GM19372 (cell line): ENCODE results near the gene KRT34.
"Not testable (repeated sequence)": the region's sequence is repeated elsewhere in the genome, so short reads cannot be mapped to it uniquely, and the experiment has no call there.

ENCODE experiments used
- ATAC-seq: cut with Tn5 transposase; IDR thresholded peaks from one replicate; pipeline ENCODE4 v1.9.1; 2021; ENCODE audit warnings: mild to moderate bottlenecking, low read depth, moderate library complexity; ENCODE audit not compliant: unreplicated experiment

The KRT34 gene

DNA sequence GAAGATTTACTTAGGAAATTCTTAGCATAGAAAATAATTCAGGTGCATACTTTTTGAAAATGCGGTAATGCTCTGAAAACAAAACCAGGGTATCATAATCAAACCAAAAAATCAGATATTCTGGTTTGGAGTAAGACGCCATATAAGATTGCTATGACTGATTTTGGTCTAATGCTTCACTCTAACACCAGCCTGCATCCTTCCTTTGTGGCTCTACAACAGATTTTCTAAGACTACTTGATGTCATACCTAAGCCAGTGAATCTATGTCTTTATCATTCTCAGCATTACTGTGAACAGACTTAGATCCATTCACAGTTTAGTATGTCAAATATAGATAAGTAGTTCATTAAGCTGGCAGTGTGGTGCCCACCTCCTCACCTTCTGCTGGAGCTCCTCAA, 13.1 kb downstream of the KRT34 start:
- no peak for ATAC-seq

DNA sequence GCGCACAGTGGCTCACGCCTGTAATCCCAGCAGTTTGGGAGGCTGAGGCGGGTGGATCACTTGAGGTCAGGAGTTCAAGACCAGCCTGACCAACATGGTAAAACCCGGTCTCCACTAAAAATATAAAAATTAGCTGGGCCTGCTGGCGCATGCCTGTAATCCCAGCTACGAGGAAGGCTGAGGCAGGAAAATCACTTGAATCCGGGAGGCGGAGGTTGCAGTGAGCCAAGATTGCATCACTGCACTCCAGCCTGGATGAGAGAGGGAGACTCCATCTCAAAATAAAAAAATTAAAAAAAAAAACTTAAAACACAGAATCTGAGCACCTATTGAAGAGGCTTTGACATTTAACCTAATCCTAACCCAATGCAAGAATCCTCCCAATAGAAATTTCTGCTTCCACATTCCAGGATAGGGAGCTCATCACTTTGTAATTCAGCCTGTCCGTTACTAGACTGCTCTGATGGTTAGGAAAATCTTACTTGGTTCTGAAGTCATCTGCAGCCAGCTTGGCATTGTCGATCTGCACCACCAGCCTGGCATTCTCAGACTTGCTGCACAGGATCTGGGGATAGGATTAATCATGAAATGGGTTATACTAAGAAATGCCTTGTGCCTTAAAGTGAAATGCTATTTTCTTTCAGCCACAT, 14.6 kb downstream of the KRT34 start:
- no peak for ATAC-seq

DNA sequence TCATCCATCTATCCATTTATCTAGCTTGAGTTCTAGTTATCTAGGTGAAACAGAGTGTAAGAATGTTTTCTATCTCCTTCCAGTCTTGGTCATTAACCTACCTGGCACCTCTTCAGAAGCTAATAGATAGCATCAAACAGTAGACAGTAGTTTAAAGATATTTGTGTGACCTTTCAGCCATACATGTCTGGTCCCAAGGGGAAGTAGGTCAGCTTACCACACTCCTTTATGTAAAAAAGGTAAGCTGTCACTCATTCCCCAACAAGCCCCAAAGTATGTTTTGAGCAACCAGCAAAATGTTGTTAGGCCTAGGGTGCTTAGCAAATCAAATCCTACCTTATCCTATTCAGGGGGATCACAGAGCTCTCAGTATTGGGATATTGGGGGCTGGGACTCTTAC, 16.0 kb downstream of the KRT34 start:
- ATAC-seq = no peak

DNA sequence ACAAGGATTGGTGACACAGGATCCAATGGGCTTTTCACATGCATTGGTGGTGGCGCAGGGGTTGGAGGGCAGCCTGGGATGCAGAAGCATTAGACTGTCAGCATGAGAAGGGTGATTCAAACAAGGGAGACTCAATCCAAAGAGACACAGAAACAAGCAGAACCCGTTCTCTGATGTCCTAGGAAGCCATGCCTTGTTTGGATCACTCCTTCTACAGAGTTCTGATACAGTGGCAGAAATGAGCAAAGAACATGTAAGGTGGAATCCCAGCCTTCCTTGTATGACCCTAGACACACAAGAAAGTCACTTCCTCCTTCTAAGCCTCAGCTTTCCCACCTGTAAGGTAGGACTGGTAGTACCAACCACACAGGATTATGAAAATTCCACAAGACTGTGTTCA, 18.2 kb downstream of the KRT34 start:
- ATAC-seq = no peak

DNA sequence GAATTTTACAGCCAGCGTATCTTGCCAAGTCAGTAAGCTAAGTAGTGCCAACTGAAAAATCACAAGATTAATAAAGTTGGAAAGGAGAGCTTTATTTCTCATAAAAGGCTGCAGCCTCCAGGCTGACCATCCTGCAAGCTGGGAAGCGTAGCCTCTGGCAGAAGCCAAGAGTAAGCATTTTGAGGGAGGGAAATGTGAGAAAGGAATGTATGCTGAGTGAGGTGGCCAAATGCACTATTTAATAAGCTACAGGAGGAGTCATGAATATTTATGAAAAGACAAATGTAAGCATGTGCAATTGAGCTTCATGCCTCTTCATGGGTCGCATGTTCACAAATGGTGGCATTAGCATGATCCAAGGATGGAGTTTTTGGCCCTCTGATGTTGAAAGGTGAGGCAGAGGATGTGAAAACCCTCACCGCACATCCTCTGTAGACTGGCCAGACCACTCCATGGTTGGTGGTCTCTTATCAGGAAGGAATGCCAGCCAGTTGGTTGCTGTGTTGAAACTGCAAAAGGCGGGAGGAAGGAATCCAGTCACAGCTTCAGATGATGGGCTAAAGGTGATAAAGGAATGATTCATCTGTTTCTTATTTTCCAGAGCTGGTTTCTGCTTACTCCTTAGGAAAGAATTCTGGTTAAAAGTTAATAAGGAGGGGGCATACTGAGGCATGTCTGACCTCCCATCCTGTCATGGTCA, 21.7 kb downstream of the KRT34 start:
- no peak for ATAC-seq

DNA sequence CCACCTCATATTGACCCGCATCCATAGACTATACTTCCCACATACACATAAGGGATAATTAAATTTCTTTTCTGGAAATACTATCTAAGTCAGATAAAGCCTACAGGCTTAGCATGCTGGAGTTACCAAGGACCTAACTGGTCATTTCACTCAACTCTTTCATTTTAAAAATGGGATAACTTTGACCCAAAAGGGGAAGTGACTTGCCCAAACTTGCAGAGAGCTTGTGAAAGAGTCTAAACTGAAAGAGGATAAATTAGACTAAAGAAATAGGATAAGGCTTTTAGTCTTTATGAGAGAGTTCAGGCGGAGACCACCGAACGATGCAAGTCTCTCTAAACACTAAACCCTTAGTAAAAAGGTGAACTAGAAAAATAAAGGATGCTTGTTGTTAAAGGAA, 27.6 kb downstream of the KRT34 start:
- ATAC-seq = no peak

DNA sequence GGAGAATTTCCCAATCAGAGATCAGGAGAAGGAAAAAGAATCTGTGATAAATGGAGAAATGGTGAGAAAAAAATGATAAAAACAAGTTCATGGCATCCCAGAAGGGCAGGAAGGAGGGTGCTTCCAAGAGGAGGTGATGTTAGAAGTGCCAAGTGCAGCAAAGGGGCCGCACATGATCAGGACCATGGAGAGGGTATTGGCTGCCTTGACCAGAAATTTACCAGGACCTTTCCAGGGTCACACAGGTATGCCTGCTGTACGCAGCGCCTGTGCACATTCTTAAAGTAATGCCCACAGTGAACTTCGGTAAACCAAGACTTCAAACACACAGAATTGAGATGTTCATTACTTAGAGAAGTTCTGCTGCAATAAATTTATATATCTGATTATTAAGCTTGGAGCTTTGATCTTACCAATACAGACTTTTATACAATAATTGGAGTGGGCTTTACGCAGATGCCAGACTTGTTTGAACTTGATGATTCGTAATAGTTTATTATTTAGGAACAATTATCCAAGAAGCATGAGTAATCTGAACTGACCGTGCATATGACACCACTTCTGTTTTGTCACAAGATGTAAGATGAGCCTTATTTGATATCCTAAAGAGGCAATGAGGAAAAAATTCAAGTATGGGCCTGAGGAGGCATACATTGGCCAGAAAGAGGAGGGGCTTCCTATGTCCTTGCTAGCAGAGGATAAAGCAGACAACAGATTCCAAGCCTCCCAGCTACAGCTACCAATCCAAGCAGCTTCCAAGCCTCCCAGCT, 29.3 kb downstream of the KRT34 start:
- no peak for ATAC-seq

DNA sequence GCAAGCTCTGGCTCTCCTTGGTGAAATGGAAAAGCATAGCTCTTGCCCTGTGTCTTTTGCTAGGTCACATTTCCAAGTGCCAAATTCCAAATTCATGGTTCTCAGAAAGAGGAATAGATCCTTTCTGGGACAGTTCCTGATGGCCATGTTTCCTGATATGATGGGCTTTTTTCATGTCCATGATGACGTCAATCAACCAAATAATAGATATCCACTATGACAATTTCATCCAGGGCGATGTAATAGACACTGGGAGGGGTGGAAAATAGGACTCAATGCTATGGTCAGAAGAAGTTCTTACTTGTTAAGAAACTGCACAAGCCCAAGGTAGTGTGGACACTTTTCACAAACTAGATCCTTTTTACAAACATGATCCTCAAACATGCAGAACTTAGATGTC, 30.9 kb downstream of the KRT34 start:
- no peak for ATAC-seq

DNA sequence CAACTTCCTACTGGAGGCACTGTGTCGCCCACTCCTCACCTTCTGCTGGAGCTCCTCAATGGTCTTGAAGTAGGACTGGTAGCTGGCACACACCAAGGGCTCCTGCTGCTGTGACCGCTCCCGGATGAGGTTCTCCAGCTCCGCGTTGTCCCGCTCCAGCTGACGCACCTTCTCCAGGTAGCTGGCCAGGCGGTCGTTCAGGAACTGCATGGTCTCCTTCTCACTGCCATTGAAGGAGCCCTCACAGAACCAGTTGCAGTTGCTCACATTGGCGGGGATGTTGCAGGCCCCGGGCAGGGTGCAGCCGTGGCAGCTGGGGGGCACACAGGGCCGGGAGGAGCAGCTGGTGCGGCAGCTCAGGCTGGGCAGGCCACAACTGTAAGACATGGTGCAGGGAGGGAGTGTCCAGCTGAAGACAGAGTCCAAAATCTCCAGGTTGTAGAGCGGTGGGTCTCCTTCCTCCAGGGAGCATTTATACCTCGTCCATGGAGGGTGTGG, 31.7 kb downstream of the KRT34 start, which contains the start of gene KRT33A:
Gene KRT33A, minus strand, starts transcription at position 448 of the 498 bp plus-strand sequence. Its CDS starts 61 bp downstream, at position 387.
- ATAC-seq = not testable (repeated sequence)

DNA sequence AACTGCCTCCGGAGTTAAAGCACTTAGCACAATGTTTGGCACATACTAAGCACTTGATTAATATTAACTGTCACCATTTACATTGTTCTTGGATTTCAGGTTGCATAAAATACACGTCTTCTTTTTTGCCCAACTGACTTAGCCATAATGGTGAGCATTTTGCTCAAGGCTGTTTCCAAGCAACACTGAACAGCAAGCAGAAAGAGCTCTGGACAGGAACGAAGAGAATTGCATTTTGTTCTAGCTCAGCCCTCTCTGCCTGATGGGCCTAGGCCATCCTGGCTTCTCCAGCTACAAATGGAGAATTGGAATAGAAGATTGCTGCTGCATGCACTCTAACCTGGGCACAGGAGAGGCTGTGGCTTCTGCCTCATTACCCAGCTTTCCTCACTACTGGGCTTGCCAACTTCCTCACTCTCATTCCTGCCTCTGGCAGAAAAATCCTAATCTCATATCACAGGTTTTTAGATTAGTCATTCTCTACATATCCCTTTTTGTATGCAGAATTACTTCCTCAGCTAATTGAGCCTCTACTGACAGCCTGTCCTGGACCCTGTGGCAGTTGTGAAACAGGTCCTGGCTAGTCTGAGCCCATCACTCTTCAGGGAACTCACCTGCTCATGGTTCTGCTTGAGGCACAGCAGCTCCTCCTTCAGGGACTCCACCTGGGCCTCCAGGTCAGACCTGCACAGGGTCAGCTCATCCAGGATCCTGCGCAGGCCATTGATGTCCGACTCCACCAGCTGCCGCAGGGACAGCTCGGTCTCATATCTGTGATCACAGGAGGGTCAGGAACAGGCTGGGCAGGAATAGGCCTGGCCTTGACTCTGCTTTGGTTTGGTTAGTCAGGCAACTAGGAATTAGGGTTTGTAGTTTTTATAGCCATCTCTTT, 34.0 kb downstream of the KRT34 start:
- ATAC-seq = no peak

DNA sequence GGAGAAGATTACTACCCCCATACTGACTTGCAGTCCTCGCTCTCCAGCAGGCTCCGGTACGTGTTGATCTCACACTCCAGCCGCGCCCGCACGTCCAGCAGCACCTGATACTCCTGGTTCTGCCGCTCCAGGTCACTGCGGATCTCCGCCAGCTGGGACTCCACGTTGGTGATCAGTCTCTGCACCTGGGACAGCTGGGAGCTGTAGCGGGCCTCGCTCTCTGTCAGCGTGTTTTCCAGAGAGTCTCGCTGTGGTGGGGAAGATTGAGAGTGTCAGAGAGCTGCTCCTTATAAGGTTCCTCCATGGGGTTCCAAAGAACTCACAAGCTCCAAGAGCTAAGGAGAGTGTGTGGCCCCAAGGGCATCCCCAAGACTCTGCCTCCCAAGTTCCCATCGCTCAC, 35.7 kb downstream of the KRT34 start:
- not testable (repeated sequence) for ATAC-seq

DNA sequence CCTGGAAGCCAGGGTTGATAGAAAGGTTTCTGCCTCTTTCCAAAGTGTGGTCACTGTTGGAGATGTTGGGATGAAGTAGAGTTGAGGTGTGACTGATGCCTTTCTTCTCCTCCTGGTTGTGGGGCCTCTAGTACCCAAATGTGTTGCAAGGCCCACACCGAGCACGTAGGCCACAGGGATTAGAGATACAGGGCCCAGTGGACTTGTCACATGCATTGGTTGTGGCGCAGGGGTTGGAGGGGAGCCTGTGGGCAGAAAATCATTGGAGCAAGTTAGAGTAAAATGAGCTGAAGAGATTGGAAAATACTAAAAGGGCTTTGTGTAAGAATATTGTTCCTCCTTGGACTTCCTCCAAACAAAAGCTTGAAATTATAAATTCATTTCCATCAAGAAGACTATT, 36.1 kb downstream of the KRT34 start:
- ATAC-seq = no peak

DNA sequence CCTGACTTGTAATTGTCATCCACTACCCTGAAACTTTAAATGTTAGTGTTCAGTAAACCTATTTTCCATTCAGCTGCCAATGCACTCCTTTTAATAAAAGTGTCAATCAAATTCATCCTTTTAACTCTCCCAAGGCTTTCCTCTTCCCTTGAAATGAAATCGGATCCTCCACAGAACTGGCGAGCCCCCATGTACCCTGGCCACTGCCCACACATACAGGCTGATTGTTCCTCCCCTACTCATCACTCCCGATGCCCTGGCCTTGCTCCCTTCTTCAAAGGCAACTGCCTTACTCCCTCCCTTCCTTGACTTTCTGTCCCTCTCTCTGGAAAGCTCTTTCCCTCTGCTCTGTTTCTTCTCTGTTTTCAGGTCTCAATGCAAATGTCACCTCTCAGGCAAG, 39.1 kb downstream of the KRT34 start:
- no peak for ATAC-seq

DNA sequence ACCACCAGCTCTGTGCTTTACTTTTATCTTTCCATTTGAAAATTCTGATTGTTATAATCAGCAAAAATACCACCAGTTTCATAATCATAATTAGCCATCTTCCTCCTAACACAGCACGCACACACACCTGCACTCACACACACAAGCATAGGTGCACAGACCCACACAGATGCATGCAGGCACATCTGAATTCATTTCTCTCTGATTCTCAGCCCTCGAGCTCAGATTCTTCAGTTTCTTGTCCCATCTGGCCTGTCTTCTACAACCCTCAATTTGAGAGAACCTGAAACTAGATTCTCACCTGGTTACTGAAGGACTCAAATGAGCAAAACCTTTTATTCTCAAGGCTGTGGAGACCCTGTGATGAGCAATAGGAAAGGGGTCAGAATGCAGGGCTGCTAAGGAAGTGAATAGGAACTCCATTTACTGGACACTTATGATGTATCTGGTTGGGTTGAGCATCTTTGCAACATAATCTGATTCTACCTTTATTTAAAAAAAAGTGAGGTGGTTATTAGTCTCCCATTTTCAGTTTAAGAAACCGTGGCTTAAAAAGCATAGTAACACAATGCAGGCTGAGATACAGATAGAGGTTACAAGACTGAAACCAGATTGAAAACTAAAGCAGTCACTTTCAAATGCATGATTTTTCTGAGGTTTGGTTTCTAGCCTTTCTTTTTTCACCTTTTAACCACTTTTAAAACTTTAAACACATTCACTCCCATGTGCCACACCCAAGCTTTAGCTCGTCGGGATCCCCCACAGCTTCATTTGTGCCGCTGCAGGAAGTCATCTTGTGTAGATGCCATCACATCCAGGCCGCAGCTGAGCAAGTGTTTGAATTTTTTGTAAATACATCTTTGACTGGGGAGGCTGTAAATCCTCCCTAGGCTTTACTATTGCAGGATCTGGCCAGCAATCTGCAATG, 40.9 kb downstream of the KRT34 start:
- no peak for ATAC-seq

DNA sequence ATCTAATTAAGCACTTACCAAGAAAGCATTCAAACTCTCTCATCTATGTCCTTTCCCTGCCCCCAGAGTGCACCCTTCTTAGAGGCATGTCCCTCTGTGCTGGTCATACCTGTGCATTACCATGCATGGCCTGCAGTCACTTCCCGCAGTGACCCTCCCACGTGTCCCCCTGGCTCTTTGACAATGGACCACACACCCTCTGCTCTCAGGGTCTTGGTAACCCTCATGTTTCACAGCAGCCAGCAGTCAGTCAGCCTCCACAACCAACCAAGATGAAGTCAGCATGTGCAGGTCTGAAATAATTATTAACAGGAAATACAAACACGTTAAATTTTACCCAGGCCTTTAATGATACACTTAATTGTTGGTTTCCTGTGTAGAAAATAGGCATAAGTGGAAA, 41.6 kb downstream of the KRT34 start:
- no peak for ATAC-seq

DNA sequence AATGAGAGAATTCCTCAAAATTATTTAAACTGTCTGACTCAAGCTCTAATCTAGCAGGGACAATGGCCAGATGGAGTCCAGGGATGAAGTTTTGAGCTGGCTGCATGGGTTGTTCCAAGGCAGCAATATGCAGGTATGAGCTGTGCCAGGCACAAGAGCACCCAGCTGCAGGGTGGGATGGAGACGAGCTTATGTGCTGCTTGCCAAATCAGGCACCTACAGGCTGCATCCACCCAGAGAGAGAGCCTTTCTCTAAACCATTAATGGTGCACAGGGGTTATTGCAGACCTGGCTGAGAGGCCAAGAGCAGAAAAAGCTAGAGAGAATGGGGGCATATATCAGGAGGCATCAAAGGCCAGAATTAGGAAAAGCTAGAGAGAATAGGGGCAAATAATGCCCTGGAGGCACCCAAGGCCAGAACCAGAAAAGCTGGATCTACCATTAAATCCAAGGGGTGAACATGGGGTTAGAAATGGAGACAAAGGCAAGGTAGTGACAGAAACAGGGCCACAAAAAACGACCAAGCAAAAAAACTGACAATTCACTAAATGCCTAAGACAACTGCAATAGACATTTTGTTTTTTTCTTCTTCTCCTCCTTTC, 42.4 kb downstream of the KRT34 start:
- ATAC-seq = no peak

DNA sequence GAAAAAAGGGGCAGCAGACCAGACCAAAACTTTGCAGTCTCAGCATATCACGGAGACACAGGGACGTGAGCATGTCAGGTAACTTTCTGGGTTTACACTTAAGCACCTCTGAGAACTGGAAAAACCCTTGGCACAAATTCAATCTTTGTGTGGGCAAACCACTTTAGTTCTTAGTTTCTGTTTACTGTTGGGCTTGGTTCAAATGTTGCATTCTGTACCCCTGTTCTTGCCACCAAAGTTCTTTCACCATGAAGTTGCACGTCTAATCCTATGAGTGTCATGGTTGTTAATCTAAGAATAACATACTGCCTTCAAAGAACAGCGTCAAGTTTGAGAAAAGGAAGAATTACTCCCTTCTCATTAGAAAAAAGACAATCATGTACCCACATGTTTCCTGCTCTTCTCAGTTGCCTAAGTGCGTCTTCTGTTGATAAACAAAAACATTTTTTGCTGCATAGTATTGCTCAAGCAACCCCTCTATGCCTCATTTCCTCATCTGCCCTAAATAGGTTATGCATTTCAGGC, 43.1 kb downstream of the KRT34 start:
- no peak for ATAC-seq

DNA sequence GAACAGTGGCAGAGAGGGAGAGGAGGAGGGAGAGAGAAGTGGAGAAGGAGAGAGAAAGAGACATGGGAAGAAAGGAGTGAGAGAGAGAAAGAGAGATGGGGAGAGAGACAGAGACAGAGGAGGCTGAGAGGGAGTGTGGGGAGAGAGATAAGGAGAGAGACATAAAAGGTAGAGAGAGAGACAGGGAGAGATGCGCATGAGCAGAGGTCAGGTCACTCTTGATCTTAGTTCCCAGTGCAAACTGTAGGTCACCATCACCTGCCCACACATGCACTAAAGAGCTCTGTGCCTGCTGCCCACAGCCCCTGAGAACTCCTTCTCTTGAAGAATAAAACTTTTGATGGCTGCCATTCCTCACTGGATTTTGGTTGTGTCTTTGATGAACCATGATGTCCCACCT, 46.4 kb downstream of the KRT34 start:
- ATAC-seq = no peak
